T-helper 1 cell treated with Interleukin-12 subunit alpha and Interleukin-12 subunit beta and Interleukin-4 antibody, amounts not matched to agents 30 μg/mL and 1 μg/mL, for 36 hours (primary cell): ENCODE results near the gene PI16.

Experiments used
- H3K27ac Mint-ChIP-seq: one replicate; pipeline ENCODE4 v1.8.0; 2021; ENCODE audit warnings: mild to moderate bottlenecking, mixed read lengths
- H3K27me3 Mint-ChIP-seq: one replicate; pipeline ENCODE4 v1.8.0; 2021; ENCODE audit warnings: low read depth, mixed read lengths
- H3K36me3 Mint-ChIP-seq: one replicate; pipeline ENCODE4 v1.8.0; 2021; ENCODE audit warnings: low read depth, mixed read lengths
- H3K4me1 Mint-ChIP-seq: one replicate; pipeline ENCODE4 v1.8.0; 2021; ENCODE audit warnings: low read depth, mixed read lengths
- H3K4me3 Mint-ChIP-seq: one replicate; pipeline ENCODE4 v1.8.0; 2021; ENCODE audit warnings: mild to moderate bottlenecking, moderate library complexity, mixed read lengths
- H3K9me3 Mint-ChIP-seq: one replicate; pipeline ENCODE4 v1.8.0; 2021; ENCODE audit warnings: mixed read lengths

PI16 gene, protein sequence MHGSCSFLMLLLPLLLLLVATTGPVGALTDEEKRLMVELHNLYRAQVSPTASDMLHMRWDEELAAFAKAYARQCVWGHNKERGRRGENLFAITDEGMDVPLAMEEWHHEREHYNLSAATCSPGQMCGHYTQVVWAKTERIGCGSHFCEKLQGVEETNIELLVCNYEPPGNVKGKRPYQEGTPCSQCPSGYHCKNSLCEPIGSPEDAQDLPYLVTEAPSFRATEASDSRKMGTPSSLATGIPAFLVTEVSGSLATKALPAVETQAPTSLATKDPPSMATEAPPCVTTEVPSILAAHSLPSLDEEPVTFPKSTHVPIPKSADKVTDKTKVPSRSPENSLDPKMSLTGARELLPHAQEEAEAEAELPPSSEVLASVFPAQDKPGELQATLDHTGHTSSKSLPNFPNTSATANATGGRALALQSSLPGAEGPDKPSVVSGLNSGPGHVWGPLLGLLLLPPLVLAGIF

GRCh38 chr6:36954262-36954931 is at the start of gene PI16:
TSS of gene PI16 (plus strand) at chr6:36954738. CDS start at chr6:36954761, 23 bp downstream.
- no peak within 1 kb of the TSS for H3K27ac Mint-ChIP-seq
- peak within 1 kb of the TSS; percentile 47 for H3K4me3 Mint-ChIP-seq
- H3K4me1 Mint-ChIP-seq = peaks cover 37% of the 10 kb centered on the region
- no peaks in the 10 kb centered on the region for H3K36me3 Mint-ChIP-seq
- no peaks in the 10 kb centered on the region for H3K9me3 Mint-ChIP-seq
- H3K27me3 Mint-ChIP-seq = peaks cover 3% of the 10 kb centered on the region

DNA sequence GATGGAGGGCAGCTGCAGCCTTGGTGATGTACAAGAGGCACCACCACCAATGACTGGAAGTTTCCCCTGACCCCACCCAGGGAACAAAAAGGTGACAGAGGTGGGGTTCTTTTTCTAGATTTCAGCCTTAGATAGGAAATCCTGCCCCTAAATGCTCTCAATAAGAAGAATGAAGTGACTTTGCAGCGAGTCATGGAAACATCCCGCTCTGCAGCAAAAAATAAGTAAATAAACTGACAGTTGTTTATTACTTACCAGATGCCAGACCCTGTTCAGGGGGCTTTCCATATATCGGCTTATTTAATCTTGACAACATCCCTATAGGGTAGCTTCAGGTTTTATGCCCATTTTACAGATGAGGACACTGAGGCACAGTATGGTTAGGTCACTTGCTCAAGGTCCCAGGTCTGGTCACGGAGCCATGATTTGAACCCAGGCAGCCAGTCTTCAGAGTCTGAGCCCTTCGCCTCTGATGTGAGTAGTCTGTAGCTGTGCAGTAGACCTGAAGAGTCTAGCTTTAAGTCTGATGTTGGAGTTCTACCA is 49.6 kb upstream of the PI16 start:
- Mint-ChIP-seq H3K27ac (no peak overlapping the region), H3K9me3 (no peaks in the 10 kb centered on the region), H3K27me3 (no peaks in the 10 kb centered on the region), H3K4me3 (no peak overlapping the region), H3K36me3 (peaks cover 50% of the 10 kb centered on the region), H3K4me1 (peaks cover 41% of the 10 kb centered on the region)

- Mint-ChIP-seq H3K4me3 (peak overlapping the region; percentile 49), H3K9me3 (no peaks in the 10 kb centered on the region), H3K27me3 (no peaks in the 10 kb centered on the region), H3K27ac (no peak overlapping the region), H3K36me3 (peaks cover 53% of the 10 kb centered on the region), H3K4me1 (peaks cover 46% of the 10 kb centered on the region)
Measured at GRCh38 chr6:36906539-36907325, 47.8 kb upstream of the PI16 start.

- Mint-ChIP-seq H3K36me3 (peaks cover 49% of the 10 kb centered on the region), H3K27me3 (no peaks in the 10 kb centered on the region), H3K4me3 (no peak overlapping the region), H3K9me3 (no peaks in the 10 kb centered on the region), H3K27ac (no peak overlapping the region), H3K4me1 (peaks cover 53% of the 10 kb centered on the region)
Measured at GRCh38 chr6:36907781-36908180, 46.8 kb upstream of the PI16 start.

DNA sequence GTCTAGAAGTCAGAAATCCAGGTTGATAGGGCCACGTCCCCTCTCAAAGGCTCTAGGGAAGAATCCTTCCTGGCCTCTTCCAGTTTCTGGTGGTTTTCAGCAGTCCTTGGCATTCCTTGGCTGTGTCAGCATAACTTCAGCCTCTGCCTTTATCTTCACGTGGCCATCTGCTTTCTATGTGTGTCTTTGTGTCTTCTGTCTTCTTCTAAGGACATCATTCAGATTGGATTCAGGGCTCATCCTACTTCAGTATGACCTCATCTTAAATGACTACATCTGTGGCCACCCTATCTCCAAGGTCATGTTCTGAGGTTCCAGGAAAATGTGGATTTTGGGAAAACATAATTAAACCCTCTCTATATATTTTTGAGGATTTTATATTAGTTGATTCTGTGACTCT is 45.8 kb upstream of the PI16 start:
- Mint-ChIP-seq H3K4me3 (no peak overlapping the region), H3K36me3 (peaks cover 46% of the 10 kb centered on the region), H3K4me1 (peaks cover 59% of the 10 kb centered on the region), H3K27ac (no peak overlapping the region), H3K27me3 (no peaks in the 10 kb centered on the region), H3K9me3 (no peaks in the 10 kb centered on the region)

GRCh38 chr6:36912030-36912454 is 42.5 kb upstream of the PI16 start:
- Mint-ChIP-seq H3K4me3 (peak overlapping the region; percentile 84), H3K9me3 (no peaks in the 10 kb centered on the region), H3K27ac (peak overlapping the region; percentile 92), H3K27me3 (no peaks in the 10 kb centered on the region), H3K4me1 (peaks cover 63% of the 10 kb centered on the region), H3K36me3 (peaks cover 41% of the 10 kb centered on the region)

DNA sequence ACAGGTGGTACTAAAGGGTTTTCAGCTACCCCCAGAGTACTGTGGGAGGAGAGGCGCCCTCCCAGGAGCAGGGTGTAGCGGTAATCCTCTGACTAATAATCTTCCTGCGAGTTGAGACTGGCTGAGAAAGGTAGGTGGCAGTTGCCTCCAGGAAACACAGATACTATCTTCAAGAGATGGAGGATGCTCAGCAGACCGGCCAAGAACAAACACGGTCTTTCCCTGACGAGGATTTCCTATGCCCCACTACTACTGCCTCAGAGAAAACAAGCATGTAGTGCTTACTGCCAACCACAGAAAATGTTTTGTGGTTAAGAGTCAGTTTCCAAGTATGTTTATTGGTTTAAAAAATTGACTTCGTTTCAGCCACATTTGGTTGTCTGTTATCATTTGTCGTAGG is 42.0 kb upstream of the PI16 start:
- Mint-ChIP-seq H3K36me3 (peaks cover 44% of the 10 kb centered on the region), H3K4me1 (peaks cover 58% of the 10 kb centered on the region), H3K27me3 (no peaks in the 10 kb centered on the region), H3K27ac (peak overlapping the region; percentile 92), H3K9me3 (no peaks in the 10 kb centered on the region), H3K4me3 (peak overlapping the region; percentile 84)

- H3K27me3 Mint-ChIP-seq = no peaks in the 10 kb centered on the region
- H3K4me1 Mint-ChIP-seq = peaks cover 53% of the 10 kb centered on the region
Measured at GRCh38 chr6:36913082-36913481, 41.5 kb upstream of the PI16 start.

GRCh38 chr6:36914227-36914794 is 40.2 kb upstream of the PI16 start:
- Mint-ChIP-seq H3K27me3 (no peaks in the 10 kb centered on the region), H3K9me3 (no peaks in the 10 kb centered on the region), H3K27ac (peak overlapping the region; percentile 92), H3K36me3 (peaks cover 37% of the 10 kb centered on the region), H3K4me3 (peak overlapping the region; percentile 74), H3K4me1 (peaks cover 48% of the 10 kb centered on the region)

More at GRCh38 chr6:36913082-36913481, 41.5 kb upstream of the PI16 start:
- Mint-ChIP-seq H3K36me3 (peaks cover 39% of the 10 kb centered on the region), H3K4me3 (peak overlapping the region; percentile 84), H3K9me3 (no peaks in the 10 kb centered on the region), H3K27ac (peak overlapping the region; percentile 92)

- peaks cover 47% of the 10 kb centered on the region for H3K4me1 Mint-ChIP-seq
- peaks cover 39% of the 10 kb centered on the region for H3K36me3 Mint-ChIP-seq
- H3K9me3 Mint-ChIP-seq = no peaks in the 10 kb centered on the region
- no peaks in the 10 kb centered on the region for H3K27me3 Mint-ChIP-seq
- H3K4me3 Mint-ChIP-seq = no peak overlapping the region
- H3K27ac Mint-ChIP-seq = peak overlapping the region; percentile 38
Measured at GRCh38 chr6:36915599-36915998, 38.9 kb upstream of the PI16 start.

GRCh38 chr6:36916126-36916525 is 38.4 kb upstream of the PI16 start:
- peaks cover 45% of the 10 kb centered on the region for H3K4me1 Mint-ChIP-seq
- H3K4me3 Mint-ChIP-seq = no peak overlapping the region
- H3K27ac Mint-ChIP-seq = peak overlapping the region; percentile 38

DNA sequence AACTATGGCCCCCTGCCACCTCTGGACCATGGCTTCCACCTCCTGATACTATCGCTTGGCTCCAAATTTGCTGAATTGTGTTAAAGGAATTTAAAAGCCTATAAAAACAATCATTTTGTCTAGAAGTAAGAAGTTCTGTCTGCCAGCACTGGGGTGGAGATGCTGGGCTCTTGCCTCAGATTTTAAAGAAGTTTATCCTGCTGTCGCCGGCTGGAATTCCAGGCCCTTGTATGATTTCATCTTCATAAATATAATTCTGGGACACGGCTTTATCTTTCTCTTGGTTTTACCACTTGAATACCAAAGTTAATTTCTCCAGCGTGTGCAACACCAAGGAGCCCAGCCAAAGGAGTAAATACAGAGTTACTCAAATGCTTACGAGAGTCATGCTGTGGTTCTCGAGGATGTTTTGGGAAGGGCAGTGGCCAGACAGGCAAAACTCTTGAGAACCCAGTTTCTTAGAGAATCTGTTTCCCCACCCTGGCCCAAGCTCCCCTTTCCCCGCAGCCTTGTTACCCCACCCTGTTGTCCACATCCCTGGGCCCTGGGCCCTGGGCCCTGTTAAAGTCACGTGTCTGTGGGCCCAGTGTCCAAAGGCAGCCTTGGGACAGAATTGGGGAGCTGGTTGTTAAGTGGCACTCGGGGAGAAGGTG is 36.9 kb upstream of the PI16 start:
- no peaks in the 10 kb centered on the region for H3K27me3 Mint-ChIP-seq
- H3K9me3 Mint-ChIP-seq = no peaks in the 10 kb centered on the region
- H3K36me3 Mint-ChIP-seq = peaks cover 40% of the 10 kb centered on the region
- peaks cover 32% of the 10 kb centered on the region for H3K4me1 Mint-ChIP-seq
- no peak overlapping the region for H3K27ac Mint-ChIP-seq
- H3K4me3 Mint-ChIP-seq = no peak overlapping the region

More at GRCh38 chr6:36916126-36916525, 38.4 kb upstream of the PI16 start:
- Mint-ChIP-seq H3K27me3 (no peaks in the 10 kb centered on the region), H3K9me3 (no peaks in the 10 kb centered on the region), H3K36me3 (peaks cover 41% of the 10 kb centered on the region)

DNA sequence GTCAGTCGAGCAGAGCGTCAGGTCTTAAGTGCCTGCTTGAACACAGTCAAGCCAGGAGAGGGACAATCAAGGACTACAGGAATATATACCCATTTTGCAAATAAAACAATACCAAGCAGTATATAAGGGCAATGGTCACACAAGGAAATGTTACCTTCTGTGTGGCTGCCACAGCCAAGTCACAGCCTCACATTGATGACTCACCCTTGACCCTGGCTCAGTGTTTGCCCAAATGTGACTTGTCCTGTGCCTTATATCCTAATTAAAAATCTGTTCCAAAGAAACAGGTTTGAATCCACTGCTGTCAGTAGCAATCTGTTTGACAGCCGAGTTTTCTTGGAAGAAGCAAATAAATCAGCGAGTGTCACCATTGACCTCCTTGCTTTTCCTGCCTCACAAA is 34.5 kb upstream of the PI16 start:
- Mint-ChIP-seq H3K36me3 (peaks cover 43% of the 10 kb centered on the region), H3K27me3 (no peaks in the 10 kb centered on the region), H3K27ac (no peak overlapping the region)

More for the DNA sequence above, 34.5 kb upstream of the PI16 start:
- peaks cover 18% of the 10 kb centered on the region for H3K4me1 Mint-ChIP-seq
- H3K9me3 Mint-ChIP-seq = no peaks in the 10 kb centered on the region
- no peak overlapping the region for H3K4me3 Mint-ChIP-seq
